ENCODE data around the gene MSI2.

GRCh38 chr17:57457188-57457587, 200.9 kb downstream of the MSI2 start:
- TF ChIP-seq CTCF (IDR thresholded peaks at IDR 0.05; ENCODE audit: insufficient read depth, low read length, poor library complexity, severe bottlenecking) (no peak), EZH2phosphoT487 (conservative IDR thresholded peaks at IDR 0.05; ENCODE audit: low read length) (no peak)

Measured in SU-DHL-6 (cell line).